Hypothalamus (tissue), 51 donors: ENCODE results near the gene CPPED1.
"Not testable (repeated sequence)": the region's sequence is repeated elsewhere in the genome, so short reads cannot be mapped to it uniquely, and the experiment has no call there.

ENCODE experiments used
- DNase-seq, 51 donors: peaks; one replicate each; lab custom pipeline; 2025; lab: John Stamatoyannopoulos, UW

The CPPED1 gene

DNA sequence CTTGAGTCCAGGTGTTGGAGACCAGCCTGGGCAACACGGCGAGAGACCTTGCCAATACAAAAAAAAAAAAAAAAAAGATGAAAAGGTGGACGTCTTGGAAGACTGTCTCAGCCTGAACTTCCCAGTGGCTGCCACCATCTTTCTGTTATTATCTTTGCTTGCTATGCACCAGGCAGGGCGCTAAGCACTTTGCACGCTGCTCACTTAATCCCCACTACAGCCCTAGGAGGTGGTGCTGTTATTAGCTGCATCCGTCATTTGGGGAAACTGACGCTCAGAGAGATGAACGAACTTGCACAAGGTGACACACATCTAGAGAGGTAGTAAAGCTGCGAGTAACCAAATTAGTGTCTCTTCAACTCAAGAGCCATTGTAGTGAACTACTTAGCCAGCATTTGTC, 708 bp upstream of the CPPED1 start:
- no peak for DNase-seq

DNA sequence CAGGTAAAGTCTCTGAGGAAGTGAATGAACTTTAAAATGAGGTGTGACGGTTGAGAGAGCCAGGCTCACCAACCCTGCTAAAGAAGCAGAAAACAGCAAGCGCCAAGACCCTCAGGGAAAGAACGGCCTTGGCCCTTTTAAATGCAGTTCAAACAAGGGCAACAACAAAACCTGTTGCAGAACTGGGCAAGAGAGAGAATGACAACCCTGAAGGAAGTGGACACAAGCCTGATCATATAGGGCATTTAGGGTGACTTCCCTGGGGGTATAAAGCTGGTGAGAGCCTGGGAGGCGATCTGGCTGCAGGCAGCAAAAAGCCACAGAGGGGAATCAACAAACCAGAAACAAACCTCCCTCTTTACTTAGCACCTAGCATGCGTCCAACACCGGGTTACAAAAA, 1.0 kb downstream of the CPPED1 start:
- no peak for DNase-seq

DNA sequence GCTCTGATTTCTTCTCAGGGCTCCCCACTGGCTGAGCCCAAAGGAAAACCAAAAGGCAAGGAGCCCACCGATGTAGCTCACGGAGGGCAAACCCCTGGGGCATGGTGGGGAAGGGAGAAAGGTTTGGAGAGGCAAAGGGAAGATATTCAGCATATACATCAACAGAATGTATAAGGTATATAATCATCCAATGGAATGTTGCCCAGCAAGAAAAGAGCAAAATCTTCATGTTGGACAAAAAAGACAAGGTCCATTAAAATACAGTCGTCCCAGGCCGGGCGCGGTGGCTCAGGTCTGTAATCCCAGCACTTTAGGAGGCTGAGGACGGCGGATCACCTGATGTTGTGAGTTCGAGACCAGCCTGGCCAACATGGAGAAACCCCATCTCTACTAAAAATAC, 1.6 kb downstream of the CPPED1 start:
- no peak for DNase-seq

DNA sequence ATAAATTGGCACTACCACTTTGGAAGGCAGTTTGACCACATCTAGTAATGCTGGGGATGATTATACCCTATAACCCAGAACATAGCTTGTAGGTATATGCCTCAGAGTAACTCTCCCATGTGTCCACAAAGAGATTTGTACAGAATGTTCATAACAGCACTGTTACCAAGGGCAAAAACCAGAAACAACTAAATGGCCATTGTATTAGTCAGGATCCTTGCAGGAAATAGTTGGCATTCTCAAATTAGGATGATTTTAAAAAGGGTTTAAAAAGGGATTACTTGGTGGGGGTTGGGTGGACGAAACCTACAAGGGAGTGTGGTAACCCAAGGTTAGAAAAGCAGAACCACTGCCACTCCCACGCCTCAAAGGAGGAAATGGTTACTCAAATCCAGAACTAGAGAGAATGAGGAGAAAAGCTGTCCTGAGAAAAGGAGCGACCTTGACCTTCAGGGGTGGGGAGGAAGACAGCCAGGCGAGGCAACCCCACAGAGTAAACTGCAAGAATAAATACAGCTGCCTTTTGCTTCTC, 2.1 kb downstream of the CPPED1 start:
- peak in 4 of 51 donors; percentile 4 to 11 (median 6) for DNase-seq

DNA sequence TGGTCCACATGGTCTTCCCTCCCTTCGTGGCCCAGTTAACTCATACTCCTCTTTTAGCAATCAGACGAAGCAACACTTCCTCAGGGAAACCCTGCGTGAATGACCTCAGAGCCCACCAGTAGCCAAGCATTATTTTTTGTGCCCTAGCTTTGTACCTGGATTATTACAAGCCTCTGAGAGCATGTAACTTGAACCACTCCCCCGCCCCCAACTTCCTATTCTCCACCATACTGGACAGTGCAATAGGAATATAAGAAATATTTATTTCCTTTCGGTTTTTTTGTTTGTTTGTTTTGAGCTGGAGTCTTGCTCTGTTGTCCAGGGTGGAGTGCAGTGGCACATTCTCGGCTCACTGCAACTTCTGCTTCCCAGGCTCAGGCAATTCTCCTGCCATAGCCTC, 2.9 kb downstream of the CPPED1 start:
- DNase-seq = no peak

DNA sequence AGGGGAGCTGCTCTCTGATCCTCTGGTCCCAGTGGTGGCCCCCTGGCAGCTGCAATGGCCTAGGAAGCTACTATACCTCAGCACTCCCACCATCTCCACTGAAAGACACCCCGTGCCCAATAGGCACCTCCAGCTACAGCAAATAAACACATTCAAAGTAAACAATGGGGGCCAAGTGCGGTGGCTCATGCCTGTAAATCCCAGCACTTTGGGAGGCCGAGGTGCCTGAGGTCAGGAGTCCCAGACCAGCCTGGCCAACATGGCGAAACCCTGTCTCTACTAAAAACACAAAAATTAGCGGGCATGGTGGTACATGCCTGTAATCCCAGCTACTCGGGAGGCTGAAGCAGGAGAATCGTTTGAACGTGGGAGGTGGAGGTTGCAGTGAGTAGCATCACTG, 3.7 kb downstream of the CPPED1 start:
- not testable (repeated sequence) for DNase-seq

DNA sequence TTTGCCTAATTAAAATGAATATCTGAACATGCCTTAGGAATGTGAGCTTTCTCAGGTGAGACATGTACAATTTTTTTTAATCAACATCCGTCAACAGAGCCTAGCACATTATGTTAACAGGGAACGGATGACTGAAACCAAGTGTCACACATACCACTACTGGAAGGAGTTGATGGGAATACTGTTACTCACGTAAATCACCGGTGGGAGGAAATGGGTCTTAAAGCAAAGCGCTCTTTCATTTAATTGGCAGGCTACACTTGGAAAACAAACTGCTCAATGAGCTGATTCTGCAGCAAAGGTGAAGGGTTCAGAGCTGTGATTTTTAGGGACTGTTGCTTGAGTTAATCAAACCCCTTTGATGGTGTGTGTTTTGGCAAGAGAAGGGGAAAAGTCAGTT, 4.8 kb downstream of the CPPED1 start:
- DNase-seq = no peak

DNA sequence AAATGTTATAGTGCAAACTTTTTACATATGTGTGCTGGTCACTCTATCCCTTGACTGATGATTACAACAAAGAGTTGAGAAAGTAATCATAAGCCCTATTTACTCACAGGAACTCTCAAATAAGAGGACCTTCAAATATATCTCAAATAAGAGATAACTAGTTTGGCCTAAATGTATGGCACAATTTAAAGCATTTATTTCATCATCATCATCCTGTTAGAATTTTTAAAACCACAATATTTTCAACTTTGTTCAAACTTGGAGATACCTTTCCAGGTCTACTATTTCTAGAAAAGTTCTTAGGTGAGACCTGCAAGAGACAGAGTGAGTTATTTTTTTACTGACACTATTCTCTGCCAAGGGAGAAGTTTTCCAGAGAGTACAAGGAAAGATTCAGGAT, 5.5 kb downstream of the CPPED1 start:
- no peak for DNase-seq

DNA sequence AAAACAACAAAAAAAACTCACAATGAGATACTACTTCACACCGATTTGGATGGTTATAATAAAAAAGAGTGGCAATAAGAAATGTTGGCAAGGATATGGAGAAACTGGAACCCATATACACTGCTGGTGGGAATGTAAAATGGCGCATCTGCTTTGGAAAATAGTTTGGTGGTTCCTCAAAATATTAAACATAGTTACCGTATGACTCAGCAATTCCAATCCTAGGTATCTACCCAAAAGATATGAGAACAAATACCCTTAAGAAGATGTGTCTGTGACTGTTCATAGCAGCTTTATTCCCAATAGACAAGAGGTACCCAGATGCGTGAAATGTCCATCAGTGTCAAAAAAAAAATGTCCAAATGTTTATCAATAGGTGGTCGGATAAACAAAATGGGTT, 7.2 kb downstream of the CPPED1 start:
- DNase-seq = no peak

DNA sequence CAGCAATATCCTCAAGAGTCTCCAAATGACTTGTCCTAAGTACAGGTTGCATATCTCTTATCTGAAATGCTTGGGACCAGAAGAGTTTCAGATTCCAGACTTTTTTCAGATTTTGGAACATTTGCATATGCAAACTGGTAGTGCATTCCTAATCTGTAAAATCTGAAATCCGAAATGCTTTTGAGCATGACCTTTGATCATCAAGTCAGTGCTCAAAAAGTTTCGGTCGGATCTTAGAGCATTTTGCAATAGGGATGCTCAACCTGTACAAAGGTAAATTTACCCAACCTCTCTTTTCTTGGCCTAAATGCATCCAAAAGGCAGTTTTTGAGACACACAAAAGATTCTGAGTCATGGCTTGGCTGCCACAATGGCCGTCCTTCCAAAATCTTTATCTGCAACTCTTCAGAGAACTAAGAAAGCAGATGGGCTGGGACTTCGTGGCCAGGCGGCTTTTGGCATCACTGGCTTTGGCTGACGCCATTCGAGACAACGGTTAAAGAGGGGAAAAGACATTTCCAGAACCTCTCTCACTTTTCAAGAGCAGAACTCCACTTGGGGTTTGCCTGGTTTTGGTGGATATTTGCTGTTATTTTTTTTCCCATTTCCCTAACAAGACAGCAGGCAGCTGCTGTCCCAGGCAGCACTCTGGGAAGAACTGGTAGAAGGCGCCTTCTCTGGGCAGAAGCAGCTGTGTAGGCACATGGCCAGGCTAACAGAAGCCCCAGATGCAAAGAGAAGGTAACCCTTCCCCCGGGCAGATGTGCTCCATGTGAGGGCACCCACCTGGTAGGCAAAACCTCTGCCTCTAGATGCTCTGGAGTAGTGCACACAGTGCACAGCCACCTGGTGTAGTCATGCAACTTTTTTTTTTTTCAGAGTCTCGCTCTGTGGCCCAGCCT, 8.9 kb downstream of the CPPED1 start:
- DNase-seq = peak in 2 of 51 donors; percentile 3 to 7

DNA sequence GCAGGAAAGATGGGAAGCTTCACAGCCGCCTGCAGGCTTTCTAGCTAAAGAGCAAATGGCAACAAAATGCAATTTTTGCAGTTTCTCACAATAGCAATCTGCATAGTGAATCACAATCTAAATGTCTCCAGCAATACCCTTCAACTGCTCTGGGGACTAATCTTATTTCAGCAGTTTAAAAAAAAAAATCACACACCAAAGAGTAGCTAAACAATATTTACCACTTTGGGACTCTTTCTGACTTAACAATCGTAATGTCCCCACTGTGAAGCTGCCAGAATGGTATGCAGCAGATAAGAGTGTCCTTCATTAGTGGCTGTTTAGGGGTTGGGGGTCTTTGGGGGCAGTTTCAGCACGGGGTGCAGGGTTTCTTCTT, 9.8 kb downstream of the CPPED1 start:
- DNase-seq = no peak

DNA sequence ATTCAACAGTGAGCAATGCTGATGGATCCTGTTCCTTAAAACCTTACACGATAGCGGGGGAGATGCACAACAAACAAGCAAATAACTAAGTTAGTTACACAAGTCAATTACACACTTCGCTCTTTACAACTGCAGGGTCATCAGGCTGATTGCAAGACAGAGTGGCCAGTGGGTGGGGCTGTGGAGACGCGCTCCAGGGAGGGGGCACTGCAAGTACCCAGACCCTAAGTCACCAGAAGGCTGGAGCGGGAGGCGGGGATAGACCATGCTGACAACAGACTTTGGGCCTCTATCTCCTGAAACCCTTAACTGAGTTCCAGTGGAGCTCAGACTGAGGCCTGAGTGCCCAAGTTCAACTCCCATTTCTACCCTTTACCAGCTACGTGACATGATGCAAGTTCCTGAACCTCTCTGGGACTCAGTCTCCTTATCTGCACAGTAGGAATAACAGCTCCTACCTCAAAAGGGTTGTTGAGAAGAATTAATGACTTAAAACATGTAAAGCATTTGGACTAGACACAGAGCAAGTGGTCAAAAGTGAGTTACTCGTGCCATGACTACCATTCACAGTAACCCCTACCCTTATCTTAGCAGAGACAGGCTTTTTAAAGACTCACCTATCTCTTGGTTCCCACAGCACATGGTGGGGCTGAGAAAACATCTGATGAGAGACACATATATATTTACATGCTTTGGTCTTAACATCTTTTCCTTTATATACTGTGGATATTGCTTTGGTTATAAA, 10.4 kb downstream of the CPPED1 start:
- DNase-seq = no peak

DNA sequence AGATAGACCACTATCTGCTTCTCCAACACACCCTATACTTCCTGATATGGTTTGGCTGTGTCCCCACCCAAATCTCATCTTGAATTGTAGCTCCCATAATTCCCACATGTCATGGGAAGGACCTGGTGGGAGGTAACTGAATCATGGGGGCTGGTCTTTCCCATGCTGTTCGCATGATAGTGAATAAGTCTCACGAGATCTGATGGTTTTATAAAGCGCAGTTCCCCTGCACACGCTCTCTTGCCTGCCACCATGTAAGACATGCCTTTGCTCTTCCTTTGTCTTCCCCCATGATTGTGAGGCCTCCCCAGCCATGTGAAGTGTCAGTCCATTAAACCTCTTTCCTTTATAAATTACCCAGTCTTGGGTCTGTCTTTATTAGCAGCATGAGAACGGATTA, 11.2 kb downstream of the CPPED1 start:
- DNase-seq = not testable (repeated sequence)

DNA sequence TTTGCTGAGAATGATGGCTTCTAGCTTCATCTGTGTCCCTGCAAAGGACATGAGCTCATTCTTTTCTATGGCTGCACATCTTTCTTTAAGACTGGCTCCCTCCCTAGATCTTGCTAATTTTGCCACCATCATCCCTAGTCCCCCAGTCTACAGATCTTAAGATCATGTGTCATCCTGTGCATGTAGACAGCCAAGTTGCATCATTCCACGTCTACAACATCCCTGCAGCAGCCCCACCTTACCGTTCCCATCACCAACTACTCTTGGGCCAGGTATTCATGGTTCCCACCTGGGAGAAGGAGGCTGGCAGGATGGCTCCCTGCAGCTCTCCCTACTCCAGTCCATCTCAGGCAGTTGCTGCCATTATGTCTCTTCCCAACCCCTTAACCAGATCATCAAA, 12.3 kb downstream of the CPPED1 start:
- DNase-seq = no peak

DNA sequence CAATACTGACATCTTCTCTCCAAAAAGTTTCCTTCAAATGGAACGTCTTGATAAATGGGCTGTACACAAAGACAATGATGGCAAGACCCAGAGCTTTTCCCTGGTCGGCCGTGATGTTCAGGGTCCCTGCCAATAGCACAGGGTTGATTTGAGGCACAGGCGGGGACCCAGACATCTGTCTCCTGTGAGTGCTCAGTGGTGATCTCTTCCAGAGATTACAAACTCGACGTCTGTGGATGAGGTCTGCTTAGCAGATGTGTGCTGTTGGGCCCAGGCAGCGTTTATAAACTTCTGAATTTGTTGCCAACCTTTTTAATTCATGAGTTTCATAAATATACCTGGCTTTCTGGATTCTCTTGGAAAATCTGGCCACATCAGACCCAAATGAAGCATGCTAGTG, 14.9 kb downstream of the CPPED1 start:
- no peak for DNase-seq

DNA sequence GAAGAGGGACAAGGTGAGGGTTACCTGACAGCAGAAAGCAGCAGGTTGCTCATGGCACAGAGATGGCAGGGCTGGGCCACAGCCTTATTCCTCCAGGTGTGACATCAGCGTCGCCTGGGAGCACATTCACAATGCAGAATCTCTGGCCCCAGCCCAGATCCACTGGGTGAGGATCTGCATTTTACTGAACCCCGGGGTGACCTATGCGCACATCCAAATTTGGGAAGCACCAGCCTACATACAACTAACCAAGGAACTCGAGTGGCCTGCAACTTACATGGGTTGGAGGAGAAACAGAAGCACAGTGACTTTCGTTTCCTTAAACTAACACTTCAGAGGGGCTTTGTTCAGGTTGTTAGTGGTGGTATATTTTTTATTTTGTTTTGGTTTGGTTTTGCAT, 17.6 kb downstream of the CPPED1 start:
- DNase-seq = no peak

DNA sequence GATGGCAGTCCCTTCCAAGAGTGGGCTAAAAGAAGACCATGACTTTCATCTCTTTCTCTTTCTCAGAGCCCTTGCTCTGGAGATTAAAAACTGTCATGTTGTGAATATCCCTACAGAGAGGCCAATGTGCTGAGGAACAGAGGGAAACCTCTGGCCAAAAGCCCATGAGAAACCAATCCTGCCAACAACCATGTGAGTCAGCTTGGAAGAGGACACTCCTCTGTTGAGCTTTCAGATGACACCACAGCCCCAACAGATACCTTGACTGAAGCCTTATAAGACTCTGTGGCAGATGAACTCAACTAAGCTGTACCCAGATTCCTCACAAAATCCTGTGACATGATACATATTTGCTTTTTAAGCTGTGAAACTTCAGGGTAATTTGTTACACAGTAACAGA, 19.6 kb downstream of the CPPED1 start:
- no peak for DNase-seq

DNA sequence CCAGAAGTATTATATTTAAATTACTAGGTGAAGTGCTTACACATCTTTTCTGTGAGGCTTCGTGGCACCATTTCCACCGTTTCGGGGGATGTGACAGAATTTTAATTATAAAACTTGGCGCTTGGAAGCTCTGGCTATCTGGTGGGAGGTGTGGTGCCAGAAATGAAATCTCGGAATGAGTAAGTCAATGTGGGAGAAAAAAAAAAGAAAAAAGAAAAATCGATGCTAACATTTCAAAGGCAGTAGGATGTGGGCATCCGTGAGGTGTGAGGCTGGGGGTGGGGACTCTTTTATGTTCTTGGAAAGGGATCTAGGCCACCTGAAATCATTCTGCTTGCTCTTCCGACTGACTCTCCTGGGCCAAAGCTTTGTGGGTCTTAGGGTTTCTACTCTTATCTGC, 21.9 kb downstream of the CPPED1 start:
- peak in 1 of 51 donors; percentile 20 for DNase-seq

DNA sequence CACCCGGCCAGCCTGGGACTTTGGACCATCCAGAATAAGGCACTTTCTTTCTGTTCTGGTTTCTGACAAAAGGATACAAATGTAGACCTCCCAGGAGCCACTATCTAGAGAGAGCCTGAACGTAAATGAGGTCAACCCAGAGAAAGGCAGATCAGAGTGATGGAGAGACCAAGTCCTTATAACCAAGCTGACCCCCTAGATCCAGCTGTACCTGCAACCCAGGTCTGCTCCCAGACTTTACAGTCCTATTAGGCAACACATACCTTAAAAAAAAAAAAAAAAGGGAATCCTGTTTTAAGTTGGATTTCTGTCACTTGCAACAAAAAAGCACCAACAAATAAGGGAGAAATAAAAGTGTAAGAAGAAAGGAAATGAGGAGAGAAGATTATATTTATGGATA, 23.2 kb downstream of the CPPED1 start:
- no peak for DNase-seq

DNA sequence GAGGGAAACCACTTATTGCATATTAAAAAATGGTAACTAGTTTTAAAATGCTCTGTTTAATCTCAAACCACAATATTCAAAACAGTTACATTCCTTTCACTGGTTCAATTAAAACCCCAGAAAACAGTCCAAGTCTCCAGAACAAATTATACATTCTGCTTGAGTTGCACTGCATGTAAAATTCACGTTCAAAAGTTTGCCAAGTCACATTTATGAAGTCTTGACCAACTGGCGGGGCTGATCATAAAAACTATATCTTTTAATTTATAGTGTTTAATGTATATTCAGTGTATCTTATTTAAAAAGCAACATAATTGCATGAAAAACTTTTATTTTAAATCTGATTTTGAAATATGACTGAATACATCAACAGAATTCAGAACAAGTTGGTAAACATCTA, 25.0 kb downstream of the CPPED1 start:
- no peak for DNase-seq

DNA sequence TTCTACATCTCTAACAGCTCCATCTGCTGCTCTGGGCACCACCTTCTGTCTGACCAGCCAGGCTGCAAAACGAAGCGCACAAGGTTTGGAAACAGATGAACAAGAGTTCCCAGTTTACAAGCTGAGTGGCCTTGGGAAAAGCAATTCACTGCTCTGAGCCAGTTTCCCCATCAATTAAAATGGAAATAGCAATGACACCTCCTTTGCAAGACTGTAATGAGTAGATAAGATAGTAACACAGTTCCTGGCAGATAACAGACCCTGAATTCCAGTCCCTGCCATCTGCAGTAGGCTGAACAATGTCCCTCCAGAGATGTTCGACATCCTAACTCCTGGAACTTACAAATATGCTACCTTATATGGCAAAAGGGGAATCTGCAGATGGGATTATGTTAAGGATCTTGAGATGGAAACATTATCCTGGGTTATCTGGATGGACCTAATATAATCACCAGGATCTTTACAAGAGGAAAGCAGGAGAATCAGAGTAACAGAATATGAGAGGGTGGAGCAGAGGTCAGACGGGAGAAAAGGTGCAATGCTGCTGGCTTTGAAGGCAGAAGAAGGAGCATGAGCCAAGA, 27.9 kb downstream of the CPPED1 start:
- DNase-seq = no peak

DNA sequence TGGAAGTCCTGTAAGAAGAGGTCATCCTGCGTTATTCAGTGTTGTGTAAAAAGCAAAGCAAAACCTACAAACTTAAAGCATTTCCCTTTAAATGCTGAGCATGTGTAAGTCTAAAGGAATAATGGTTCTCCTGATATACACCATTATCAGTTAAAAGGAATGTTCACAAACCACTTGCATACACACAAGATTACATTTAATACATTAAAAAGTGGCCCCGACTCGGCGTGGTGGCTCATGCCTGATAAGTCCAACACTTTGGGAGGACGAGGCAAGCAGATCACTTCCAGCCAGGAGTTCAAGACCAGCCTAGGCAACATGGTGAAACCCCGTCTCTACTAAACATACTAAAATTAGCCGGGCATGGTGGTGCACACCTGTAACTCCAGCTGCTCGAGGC, 30.5 kb downstream of the CPPED1 start:
- no peak for DNase-seq
